ENCODE data around the gene MATN1.

MATN1 gene

GRCh38 chr1:30719406-30720270 is 3.7 kb downstream of the MATN1 start:
- TF ChIP-seq TCF4 (CRISPR knock-in tag; IDR thresholded peaks at IDR 0.05; ENCODE audit: borderline replicate concordance) (no peak), SNAI2 (CRISPR knock-in tag; IDR thresholded peaks at IDR 0.05) (no peak), ZNF8 (CRISPR knock-in tag; IDR thresholded peaks at IDR 0.05) (no peak), CSDC2 (CRISPR knock-in tag; IDR thresholded peaks at IDR 0.05) (no peak), POU6F1 (CRISPR knock-in tag; IDR thresholded peaks at IDR 0.05; ENCODE audit: borderline replicate concordance, low read depth) (no peak), PPARA (CRISPR knock-in tag; IDR thresholded peaks at IDR 0.05; ENCODE audit: borderline replicate concordance) (no peak), ZNF70 (CRISPR knock-in tag; IDR thresholded peaks at IDR 0.05) (no peak), RARB (CRISPR knock-in tag; IDR thresholded peaks at IDR 0.05) (no peak), ZNF565 (CRISPR knock-in tag; conservative IDR thresholded peaks at IDR 0.05; ENCODE audit: low read depth) (no peak), TSHZ2 (CRISPR knock-in tag; IDR thresholded peaks at IDR 0.05) (no peak), ARNTL (CRISPR knock-in tag; IDR thresholded peaks at IDR 0.05; ENCODE audit: borderline replicate concordance, low read depth) (no peak), CREB5 (CRISPR knock-in tag; IDR thresholded peaks at IDR 0.05; ENCODE audit: low read depth) (no peak), ZFP30 (CRISPR knock-in tag; IDR thresholded peaks at IDR 0.05) (no peak), TOX (CRISPR knock-in tag; IDR thresholded peaks at IDR 0.05; ENCODE audit: borderline replicate concordance) (no peak), PATZ1 (CRISPR knock-in tag; IDR thresholded peaks at IDR 0.05; ENCODE audit: borderline replicate concordance) (no peak)
- peak; percentile 0; the same call in 2 of the 3 replicates for ATAC-seq

- peak; percentile 81 for ATAC-seq
- 0 out of 2 replicates have a peak, but pooled peaks have one; percentile 38 for TF ChIP-seq TSHZ2 (CRISPR knock-in tag; IDR thresholded peaks at IDR 0.05)
- TF ChIP-seq ESRRG (CRISPR knock-in tag; IDR thresholded peaks at IDR 0.05): no peak
- peak; percentile 52; the same call in 1 of the 2 replicates for TF ChIP-seq PATZ1 (CRISPR knock-in tag; IDR thresholded peaks at IDR 0.05; ENCODE audit: borderline replicate concordance)
Observed at GRCh38 chr1:30718636-30719405, 4.6 kb downstream of the MATN1 start.

Data from SK-N-SH treated with all-trans-retinoic acid at 6 μM for 48 hours (cell line).